Lower leg skin (tissue), 4 donors: Measurements from ENCODE around the gene MSMB. TPM values are rescaled to one million over a fixed set of nuclear protein-coding genes. Genes with fewer than 3 reads are reported as not detected.
"Not testable (repeated sequence)": the region's sequence is repeated elsewhere in the genome, so short reads cannot be mapped to it uniquely, and the experiment has no call there.

Source experiments
- DNase-seq, 2 donors: peaks; one replicate each; pipeline ENCODE4 v3.0.0-alpha.2; 2019; ENCODE audit warnings: low spot score in 2 of 2
- H3K4me3 ChIP-seq: fragments of 200-600 bp; sonication (generic); 2 replicates; pipeline ENCODE4 v1.5.1; 2017; ENCODE audit warnings: mild to moderate bottlenecking, low read depth; ENCODE audit not compliant: poor library complexity, severe bottlenecking
- POLR2A ChIP-seq, 2 donors: fragments of 450-650 bp; IDR thresholded peaks; one replicate each; pipeline ENCODE4 v1.6.1; 2016 to 2017; ENCODE audit warnings: antibody characterized with exemption in 2 of 2, mild to moderate bottlenecking in 1 of 2, moderate library complexity in 1 of 2
- WGBS, 2 donors: methylation state at CpG; one replicate each; pipeline ENCODE4 v1.1.5; 2018; 5-methylcytosine and 5-hydroxymethylcytosine counted together
- intact Hi-C: fragments of 100-400 bp; cut with DNase I; formaldehyde crosslinking; loops from one replicate; pipeline ENCODE4 v1.15.0; 2023; ENCODE audit warnings: low total_unique reads
- total RNA-seq, 4 donors: library from RNA; depleted of rRNA; stranded (reverse); fragments of >200 nt; gene quantifications; one replicate each; pipeline ENCODE4 v1.1.0, GENCODE V29; 2016
- TF ChIP-seq, protein P1 (sequence below), 3 donors: fragments of 450-650 bp; IDR thresholded peaks; one replicate each; pipeline ENCODE4 v1.5.1; 2016; ENCODE audit warnings: antibody characterized with exemption in 3 of 3, mild to moderate bottlenecking in 3 of 3, moderate library complexity in 2 of 3

Gene MSMB
- total RNA-seq, 4 donors from 2014 or later = 5.5 to 46.7 (median 10.5) TPM

GRCh38 chr10:46002916-46003693, 43.0 kb downstream of the MSMB start:
- DNase-seq = no peak
- WGBS, 2 donors = 75 to 83% methylated on average over 9 of the region's 9 CpGs
- intact Hi-C loops = no loop called here

GRCh38 chr10:46002189-46002687, 43.8 kb downstream of the MSMB start:
- WGBS, 2 donors = 92% methylated on average over 7 of the region's 7 CpGs
- DNase-seq, intact Hi-C loops, H3K4me3 ChIP-seq: not testable (repeated sequence)

More at GRCh38 chr10:46002916-46003693, 43.0 kb downstream of the MSMB start:
- H3K4me3 ChIP-seq = no peak overlapping the region
- no peak for TF ChIP-seq POLR2A (IDR thresholded peaks at IDR 0.05)
- TF ChIP-seq, protein P1, sequence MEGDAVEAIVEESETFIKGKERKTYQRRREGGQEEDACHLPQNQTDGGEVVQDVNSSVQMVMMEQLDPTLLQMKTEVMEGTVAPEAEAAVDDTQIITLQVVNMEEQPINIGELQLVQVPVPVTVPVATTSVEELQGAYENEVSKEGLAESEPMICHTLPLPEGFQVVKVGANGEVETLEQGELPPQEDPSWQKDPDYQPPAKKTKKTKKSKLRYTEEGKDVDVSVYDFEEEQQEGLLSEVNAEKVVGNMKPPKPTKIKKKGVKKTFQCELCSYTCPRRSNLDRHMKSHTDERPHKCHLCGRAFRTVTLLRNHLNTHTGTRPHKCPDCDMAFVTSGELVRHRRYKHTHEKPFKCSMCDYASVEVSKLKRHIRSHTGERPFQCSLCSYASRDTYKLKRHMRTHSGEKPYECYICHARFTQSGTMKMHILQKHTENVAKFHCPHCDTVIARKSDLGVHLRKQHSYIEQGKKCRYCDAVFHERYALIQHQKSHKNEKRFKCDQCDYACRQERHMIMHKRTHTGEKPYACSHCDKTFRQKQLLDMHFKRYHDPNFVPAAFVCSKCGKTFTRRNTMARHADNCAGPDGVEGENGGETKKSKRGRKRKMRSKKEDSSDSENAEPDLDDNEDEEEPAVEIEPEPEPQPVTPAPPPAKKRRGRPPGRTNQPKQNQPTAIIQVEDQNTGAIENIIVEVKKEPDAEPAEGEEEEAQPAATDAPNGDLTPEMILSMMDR (IDR thresholded peaks at IDR 0.05) = no peak

DNA sequence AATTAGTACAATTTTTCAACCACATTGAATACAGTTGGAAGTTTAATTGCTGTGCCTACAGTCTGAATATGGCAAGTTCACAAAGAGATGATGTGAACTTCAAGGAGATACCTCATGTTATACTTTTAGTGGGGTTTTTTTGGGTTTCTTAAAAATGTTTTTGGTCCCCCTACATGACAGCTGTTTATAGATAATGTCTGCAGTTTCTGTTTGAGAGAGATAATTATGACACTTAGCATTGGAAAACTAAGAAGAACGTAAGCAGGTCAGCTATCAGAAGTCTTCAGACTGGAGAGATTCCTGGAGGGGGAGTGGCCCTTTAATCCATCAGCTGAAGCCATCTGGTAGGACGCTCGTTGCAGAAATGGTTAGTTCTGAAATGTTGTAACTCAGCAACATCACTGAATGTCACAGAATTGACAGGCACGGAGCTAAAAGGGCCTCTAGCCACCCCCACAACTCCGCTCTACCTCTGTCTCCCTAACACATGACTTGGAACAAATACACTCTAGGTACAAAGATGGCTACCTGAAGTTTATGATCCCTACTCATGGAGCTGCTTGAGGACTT, 44.8 kb downstream of the MSMB start:
- H3K4me3 ChIP-seq = no peak overlapping the region
- no peak for TF ChIP-seq POLR2A (IDR thresholded peaks at IDR 0.05)
- TF ChIP-seq, protein P1 (IDR thresholded peaks at IDR 0.05) = no peak
- WGBS, 2 donors = 72 to 80% methylated on average over 5 of the region's 5 CpGs
- intact Hi-C loops = no loop called here
- no peak for DNase-seq

DNA sequence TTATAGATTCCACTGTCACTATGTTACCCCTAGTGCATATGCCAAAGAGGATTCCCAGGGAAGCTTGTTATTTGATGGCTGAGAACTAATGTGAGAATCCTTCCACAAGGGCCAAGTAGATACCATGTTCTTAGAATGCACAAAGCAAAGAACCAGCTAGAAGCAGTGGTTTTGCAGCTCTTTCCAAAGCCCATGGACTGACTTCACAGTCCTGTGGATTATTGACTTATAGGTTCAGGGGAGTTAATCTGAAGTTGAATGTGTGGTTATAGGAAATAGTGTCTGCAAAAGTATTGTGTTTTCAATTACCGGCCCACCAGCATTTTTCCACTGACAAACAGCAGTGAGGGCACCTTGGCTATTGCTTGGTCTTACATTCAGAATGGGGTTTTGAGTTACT, 45.5 kb downstream of the MSMB start:
- intact Hi-C loops = no loop called here
- no peak for DNase-seq
- H3K4me3 ChIP-seq = no peak overlapping the region
- WGBS, 2 donors = 88% methylated on average over 1 of the region's 1 CpG
- TF ChIP-seq POLR2A (IDR thresholded peaks at IDR 0.05) = no peak
- TF ChIP-seq, protein P1 (IDR thresholded peaks at IDR 0.05) = no peak

- 93 to 95% methylated on average over 5 of the region's 5 CpGs for WGBS, 2 donors
Measured at GRCh38 chr10:45999955-46000354, 46.1 kb downstream of the MSMB start.

DNA sequence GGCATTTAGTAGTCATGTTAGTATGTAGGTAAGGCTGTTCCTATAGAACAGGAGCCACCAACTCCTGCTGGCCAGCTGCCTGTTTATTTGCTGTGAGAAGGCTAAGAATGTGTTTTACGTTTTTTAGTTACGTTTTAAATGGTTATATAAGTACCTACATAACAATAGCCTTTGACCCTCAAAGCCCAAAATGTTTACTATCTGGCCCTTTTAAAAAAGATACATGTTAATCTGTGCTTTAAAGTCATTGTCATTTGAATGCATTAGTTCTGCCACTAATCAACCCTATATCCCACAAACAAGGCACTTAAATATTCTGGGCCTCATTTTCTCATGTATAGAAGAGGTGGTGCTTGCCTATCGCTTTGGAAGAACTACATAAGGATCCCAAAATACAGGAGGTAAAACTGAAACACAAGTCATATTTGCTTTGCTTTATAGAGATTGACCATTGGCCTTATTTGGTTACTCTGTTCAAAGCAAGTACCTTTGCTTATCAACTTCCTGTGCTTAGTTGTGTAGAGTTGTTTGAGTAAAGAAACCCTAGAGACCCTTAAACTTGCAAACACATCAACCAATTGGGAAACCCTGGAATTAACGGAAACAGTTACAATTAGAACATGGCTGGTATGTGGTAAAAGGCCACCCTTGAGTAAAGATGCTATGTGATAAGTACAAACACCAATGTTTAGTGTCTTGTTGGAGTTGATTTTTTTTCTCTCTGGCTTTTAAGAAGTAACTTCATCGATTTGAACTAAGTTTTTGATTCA, 47.9 kb downstream of the MSMB start:
- DNase-seq = no peak
- TF ChIP-seq POLR2A (IDR thresholded peaks at IDR 0.05) = no peak
- TF ChIP-seq, protein P1 (IDR thresholded peaks at IDR 0.05) = no peak
- intact Hi-C loops = no loop called here
- H3K4me3 ChIP-seq = no peak overlapping the region
- WGBS, 2 donors = 87 to 88% methylated on average over 5 of the region's 5 CpGs

More at GRCh38 chr10:45999955-46000354, 46.1 kb downstream of the MSMB start:
- intact Hi-C loops, H3K4me3 ChIP-seq, DNase-seq: not testable (repeated sequence)
